Parathyroid adenoma (tissue), 2 donors: ENCODE data around the gene ITPKC.
"Not testable (repeated sequence)": the region's sequence is repeated elsewhere in the genome, so short reads cannot be mapped to it uniquely, and the experiment has no call there.

Experiments used
- H2AFZ ChIP-seq: fragments of 300-600 bp; sonication (generic); one replicate; pipeline ENCODE4 v1.7.0; 2017; ENCODE audit warnings: antibody characterized with exemption, mild to moderate bottlenecking
- H3K27ac ChIP-seq: fragments of 300-600 bp; sonication (generic); one replicate; pipeline ENCODE4 v1.7.0; 2017
- H3K27me3 ChIP-seq: fragments of 300-600 bp; sonication (generic); one replicate; pipeline ENCODE4 v1.7.0; 2017; ENCODE audit warnings: low read length; ENCODE audit not compliant: control insufficient read depth, insufficient read depth
- H3K36me3 ChIP-seq: fragments of 300-600 bp; sonication (generic); one replicate; pipeline ENCODE4 v1.7.0; 2017; ENCODE audit warnings: low read length; ENCODE audit not compliant: control insufficient read depth, insufficient read depth
- H3K4me1 ChIP-seq: fragments of 300-600 bp; sonication (generic); one replicate; pipeline ENCODE4 v1.7.0; 2017; ENCODE audit warnings: control low read depth
- H3K4me2 ChIP-seq: fragments of 300-600 bp; sonication (generic); one replicate; pipeline ENCODE4 v1.7.0; 2017; ENCODE audit warnings: low read length
- H3K4me3 ChIP-seq: fragments of 300-600 bp; sonication (generic); one replicate; pipeline ENCODE4 v1.7.0; 2017; ENCODE audit warnings: low read depth, low read length
- H3K79me2 ChIP-seq: fragments of 300-600 bp; sonication (generic); one replicate; pipeline ENCODE4 v1.7.0; 2017; ENCODE audit warnings: control low read depth
- H3K9ac ChIP-seq: fragments of 300-600 bp; sonication (generic); one replicate; pipeline ENCODE4 v1.7.0; 2017; ENCODE audit warnings: mild to moderate bottlenecking
- H3K9me3 ChIP-seq: fragments of 300-600 bp; sonication (generic); one replicate; pipeline ENCODE4 v1.7.0; 2017; ENCODE audit warnings: low read length; ENCODE audit not compliant: control insufficient read depth
- CTCF ChIP-seq: fragments of 300-600 bp; sonication (generic); IDR thresholded peaks from one replicate; pipeline ENCODE4 v1.7.0; 2017; ENCODE audit warnings: antibody characterized with exemption, mild to moderate bottlenecking
- donor health status: primary hyperparathyroidism.

The ITPKC gene

GRCh38 chr19:40763526-40763925 lies 46.6 kb downstream of the ITPKC start:
- H3K4me2 ChIP-seq: no peak overlapping the region
- no peaks in the 10 kb centered on the region for H3K36me3 ChIP-seq

DNA sequence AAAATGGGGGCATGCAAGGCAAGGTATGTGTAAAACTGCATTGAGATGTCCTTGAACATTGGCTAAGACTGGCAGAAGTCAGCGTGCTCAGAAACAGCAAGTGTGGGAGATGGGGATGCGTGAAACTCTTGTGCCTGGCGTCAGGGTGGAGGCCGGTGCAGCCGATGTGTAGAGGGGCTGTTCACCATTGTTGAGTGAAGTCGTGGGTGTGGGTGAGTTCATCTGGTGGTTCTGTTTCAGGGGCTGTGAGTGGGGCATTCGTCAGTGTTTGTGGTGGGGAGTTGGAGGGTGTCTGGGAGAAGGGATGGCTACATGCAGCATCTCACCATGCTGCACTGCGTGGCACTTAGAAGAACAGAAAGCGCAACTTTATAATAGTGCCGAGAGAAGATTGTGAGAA lies 47.1 kb downstream of the ITPKC start:
- no peaks in the 10 kb centered on the region for H3K36me3 ChIP-seq
- H3K27ac ChIP-seq: no peak overlapping the region
- no peak overlapping the region for H3K9ac ChIP-seq

More at GRCh38 chr19:40763526-40763925, 46.6 kb downstream of the ITPKC start:
- Histone ChIP-seq H2AFZ (no peak overlapping the region), H3K4me3 (no peak overlapping the region), H3K79me2 (no peaks in the 10 kb centered on the region), H3K27me3 (no peaks in the 10 kb centered on the region), H3K9ac (no peak overlapping the region), H3K27ac (no peak overlapping the region), H3K9me3 (no peaks in the 10 kb centered on the region), H3K4me1 (no peaks in the 10 kb centered on the region)
- no peak for TF ChIP-seq CTCF

GRCh38 chr19:40766385-40766784 lies 49.5 kb downstream of the ITPKC start:
- H3K4me2 ChIP-seq, H2AFZ ChIP-seq, H3K9ac ChIP-seq, H3K9me3 ChIP-seq, H3K27me3 ChIP-seq, H3K79me2 ChIP-seq, H3K4me3 ChIP-seq, H3K36me3 ChIP-seq, H3K27ac ChIP-seq, H3K4me1 ChIP-seq: not testable (repeated sequence)

More for the DNA sequence above, 47.1 kb downstream of the ITPKC start:
- H3K4me1 ChIP-seq: no peaks in the 10 kb centered on the region
- no peak overlapping the region for H3K4me2 ChIP-seq
- no peaks in the 10 kb centered on the region for H3K79me2 ChIP-seq
- H2AFZ ChIP-seq: no peak overlapping the region
- no peaks in the 10 kb centered on the region for H3K9me3 ChIP-seq
- no peak for TF ChIP-seq CTCF
- no peaks in the 10 kb centered on the region for H3K27me3 ChIP-seq
- H3K4me3 ChIP-seq: no peak overlapping the region

DNA sequence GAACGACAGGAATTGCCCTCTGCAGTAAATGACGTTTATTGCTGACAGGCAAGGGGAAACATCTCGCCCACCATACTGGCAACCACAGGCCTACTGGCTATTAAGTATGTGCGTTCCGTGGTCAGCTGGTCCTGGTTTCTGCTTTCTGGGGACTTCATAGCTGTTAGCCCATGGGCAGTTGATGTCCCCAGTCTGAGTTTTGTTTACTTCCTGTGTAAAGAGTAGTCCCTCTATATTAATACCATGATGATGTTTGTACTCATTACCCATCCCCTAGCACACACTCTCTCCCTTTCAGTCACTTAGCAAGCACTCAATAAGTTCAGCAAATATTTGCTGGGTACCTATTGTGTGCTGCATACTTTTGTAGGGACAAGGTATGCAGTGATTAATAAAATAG lies 52.0 kb downstream of the ITPKC start:
- no peaks in the 10 kb centered on the region for H3K9me3 ChIP-seq
- no peak overlapping the region for H3K4me3 ChIP-seq
- TF ChIP-seq CTCF: no peak
- H2AFZ ChIP-seq: no peak overlapping the region
- no peaks in the 10 kb centered on the region for H3K27me3 ChIP-seq
- no peak overlapping the region for H3K9ac ChIP-seq
- H3K79me2 ChIP-seq: no peaks in the 10 kb centered on the region
- no peaks in the 10 kb centered on the region for H3K4me1 ChIP-seq
- H3K27ac ChIP-seq: no peak overlapping the region
- H3K36me3 ChIP-seq: no peaks in the 10 kb centered on the region
- H3K4me2 ChIP-seq: no peak overlapping the region

DNA sequence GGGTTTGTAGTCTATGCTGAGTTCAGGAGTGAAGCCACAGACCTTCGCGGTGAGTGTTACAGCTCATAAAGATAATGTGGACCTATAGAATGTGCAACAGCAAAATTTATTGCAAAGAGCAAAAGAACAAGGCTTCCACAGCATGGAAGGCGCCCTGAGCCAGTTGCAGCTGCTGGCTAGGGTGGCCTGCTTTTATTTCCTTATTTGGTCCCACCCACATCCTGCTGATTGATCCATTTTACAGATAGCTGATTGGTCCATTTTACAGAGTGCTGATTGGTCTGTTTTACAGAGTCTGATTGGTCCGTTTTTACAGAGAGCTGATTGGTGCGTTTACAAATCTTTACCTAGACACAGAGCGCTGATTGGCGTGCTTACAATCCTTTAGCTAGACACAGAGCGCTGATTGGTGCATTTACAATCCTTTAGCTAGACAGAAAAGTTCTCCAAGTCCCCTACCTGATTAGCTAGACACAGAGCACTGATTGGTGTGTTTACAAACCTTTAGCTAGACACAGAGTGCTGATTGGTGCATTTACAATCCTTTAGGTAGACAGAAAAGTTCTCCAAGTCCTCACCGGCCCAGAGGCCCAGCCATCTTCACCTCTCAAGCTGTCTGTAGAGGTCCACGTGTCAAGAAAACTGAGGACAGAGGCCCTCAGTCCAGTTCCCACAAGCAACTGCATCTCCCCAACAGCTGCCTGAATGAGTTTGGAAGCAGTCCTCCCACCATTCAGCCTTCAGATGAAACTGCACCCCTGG lies 54.4 kb downstream of the ITPKC start:
- H2AFZ ChIP-seq, H3K79me2 ChIP-seq, H3K27ac ChIP-seq, H3K4me2 ChIP-seq, H3K9me3 ChIP-seq, H3K36me3 ChIP-seq, H3K4me3 ChIP-seq, H3K4me1 ChIP-seq, H3K9ac ChIP-seq, H3K27me3 ChIP-seq: not testable (repeated sequence)
